Activated CD4-positive, alpha-beta memory T cell treated with anti-CD3 and anti-CD28 coated beads for 36 hours (primary cell): ENCODE data around the gene DYNLL2. TPM values are rescaled to one million over a fixed set of nuclear protein-coding genes. Genes with fewer than 3 reads are reported as not detected.

Experiments used
- CTCF ChIA-PET: fragments of 350-600 bp; sonication (Branson Sonifier 250); formaldehyde crosslinking; loops from one replicate; lab custom pipeline; 2021; ENCODE audit warnings: antibody characterized with exemption, inconsistent platforms; lab: Charles Lee
- POLR2A ChIA-PET: fragments of 350-600 bp; sonication (Branson Sonifier 250); formaldehyde crosslinking; loops from one replicate; lab custom pipeline; 2021; ENCODE audit warnings: antibody characterized with exemption; lab: Charles Lee
- DNase-seq: peaks from one replicate; pipeline ENCODE4 v3.0.0-alpha.2; 2020
- H3K27ac Mint-ChIP-seq: one replicate; pipeline ENCODE4 v1.8.0; 2021; ENCODE audit warnings: mixed read lengths
- H3K27me3 Mint-ChIP-seq: one replicate; pipeline ENCODE4 v1.8.0; 2021; ENCODE audit warnings: mixed read lengths
- H3K36me3 Mint-ChIP-seq: one replicate; pipeline ENCODE4 v1.8.0; 2021; ENCODE audit warnings: mixed read lengths
- H3K4me1 Mint-ChIP-seq: one replicate; pipeline ENCODE4 v1.8.0; 2021; ENCODE audit warnings: low read depth, mixed read lengths
- H3K4me3 Mint-ChIP-seq: one replicate; pipeline ENCODE4 v1.8.0; 2021; ENCODE audit warnings: mild to moderate bottlenecking, mixed read lengths
- H3K9me3 Mint-ChIP-seq: one replicate; pipeline ENCODE4 v1.8.0; 2021; ENCODE audit warnings: mixed read lengths
- intact Hi-C: fragments of 100-400 bp; cut with micrococcal nuclease; formaldehyde crosslinking; loops from one replicate; pipeline ENCODE4 v1.15.1; 2023
- total RNA-seq, 2 experiments: library from RNA; stranded (reverse); gene quantifications; one replicate each; pipeline ENCODE4 v1.2.3, GENCODE V29; 2021

The DYNLL2 gene
- total RNA-seq, 2 experiments from 2014 or later, result 24.8 to 26.8 TPM

DNA sequence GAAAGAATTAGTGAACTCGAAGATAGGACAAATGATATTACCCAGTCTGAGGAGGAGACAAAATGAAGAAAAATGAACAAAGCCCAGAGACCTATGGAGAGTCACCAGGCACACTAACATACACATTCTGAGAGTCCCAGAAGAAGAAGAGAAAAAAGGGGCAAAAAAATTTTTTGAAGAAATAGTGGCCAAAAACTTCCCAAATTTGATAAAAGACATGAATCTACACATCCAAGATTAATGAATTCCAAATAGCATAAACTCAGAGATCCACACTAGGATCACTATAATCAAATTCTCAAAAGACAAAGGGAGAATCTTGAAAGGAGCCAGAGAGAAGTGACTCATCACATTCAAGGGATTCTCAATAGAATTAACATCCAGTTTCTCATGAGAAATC is 61.6 kb downstream of the DYNLL2 start:
- ChIA-PET CTCF (no interaction called here), POLR2A (no interaction called here)
- no peak for DNase-seq
- H3K9me3 Mint-ChIP-seq, result peaks cover 34% of the 10 kb centered on the region
- no peak overlapping the region for H3K27ac Mint-ChIP-seq
- no peak overlapping the region for H3K4me3 Mint-ChIP-seq
- H3K27me3 Mint-ChIP-seq, result no peaks in the 10 kb centered on the region
- H3K36me3 Mint-ChIP-seq, result peaks cover 24% of the 10 kb centered on the region
- peaks cover 2% of the 10 kb centered on the region for H3K4me1 Mint-ChIP-seq
- intact Hi-C loops, result no loop called here

Other genes with a start within 250 kb of the DYNLL2 start
- gene MRPS23, start 233.4 kb upstream of the DYNLL2 start, total RNA-seq, result 10 to 100 TPM; 58.2 to 64.1 TPM
- under 1 TPM; 0.29 to 0.36 TPM for gene CUEDC1, start 128.0 kb upstream of the DYNLL2 start, total RNA-seq
- gene VEZF1, start 95.2 kb upstream of the DYNLL2 start, total RNA-seq, result 10 to 100 TPM; 26.8 to 29.8 TPM
- gene SRSF1, start 76.2 kb upstream of the DYNLL2 start, total RNA-seq, result 100 to 1,000 TPM; 325 to 326 TPM
- gene OR4D1, start 65.0 kb downstream of the DYNLL2 start, total RNA-seq, result under 1 TPM; 0.17 to 0.27 TPM
- gene OR4D2, start 83.6 kb downstream of the DYNLL2 start, total RNA-seq, result not detected
- not detected for gene EPX, start 109.3 kb downstream of the DYNLL2 start, total RNA-seq
- 10 to 100 TPM; 23.5 to 27.3 TPM for gene MKS1, start 135.8 kb downstream of the DYNLL2 start, total RNA-seq
- not detected for gene LPO, start 155.2 kb downstream of the DYNLL2 start, total RNA-seq
- under 1 TPM; 0.17 to 0.22 TPM for gene MPO, start 197.5 kb downstream of the DYNLL2 start, total RNA-seq
- gene TSPOAP1, start 245.4 kb downstream of the DYNLL2 start, total RNA-seq, result 10 to 100 TPM; 21.6 to 22.7 TPM